ENCODE data around the gene PDPN. TPM values are rescaled to one million over a fixed set of nuclear protein-coding genes. Genes with fewer than 3 reads are reported as not detected.

The PDPN gene
- total RNA-seq, 1 donor from 2014 or later: 2.2 TPM

DNA sequence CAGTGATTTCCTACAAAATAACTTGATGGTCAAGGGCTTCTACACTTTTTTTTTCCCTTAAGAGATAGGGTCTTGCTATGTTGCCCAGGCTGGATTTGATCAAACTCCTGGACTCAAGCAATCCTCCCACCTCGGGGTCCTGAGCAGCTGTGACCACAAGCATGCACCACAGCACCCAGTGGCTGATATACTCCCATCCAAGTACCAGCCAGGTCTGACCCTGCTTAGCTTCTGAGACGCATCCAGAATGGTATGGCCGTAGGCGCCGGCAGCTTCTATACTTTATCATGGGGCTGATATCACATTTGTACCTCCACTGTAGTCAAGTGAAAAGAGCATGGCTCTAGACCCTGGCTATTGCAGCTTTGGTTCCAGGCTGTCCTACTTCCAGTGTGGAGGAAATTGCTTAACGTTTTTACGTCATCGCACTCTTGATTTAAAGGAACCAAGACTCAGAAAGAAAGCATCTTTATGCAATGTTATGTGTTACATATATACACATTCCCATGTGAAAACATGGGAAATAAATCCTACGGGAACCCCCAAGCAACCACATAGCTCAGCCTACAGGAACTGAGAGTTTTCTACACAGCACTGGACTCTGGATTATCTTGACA, 39.5 kb downstream of the PDPN start:
- Mint-ChIP-seq H3K4me3 (no peak overlapping the region), H3K27ac (no peak overlapping the region)
- DNase-seq (ENCODE audit: low spot score): no peak

DNA sequence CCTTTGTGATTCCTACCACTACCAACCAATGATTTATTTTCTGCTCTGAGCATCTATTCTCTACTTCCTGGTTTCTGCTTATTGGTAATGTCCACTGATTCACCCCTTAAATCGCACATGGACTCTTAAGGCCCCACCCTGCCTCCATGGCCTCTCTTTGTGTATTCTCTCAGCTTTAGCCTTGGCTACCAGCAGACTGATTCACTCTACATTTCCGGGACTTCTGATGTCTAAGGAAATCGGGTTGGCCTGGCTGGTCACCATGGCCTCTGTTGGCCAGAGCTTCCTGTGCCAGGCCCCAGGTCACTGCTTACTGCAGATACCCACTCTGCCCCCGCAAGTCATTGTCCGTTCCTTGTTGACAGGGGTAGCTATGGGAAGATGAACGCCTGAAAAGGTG, 40.9 kb downstream of the PDPN start:
- H3K9ac ChIP-seq: no peak overlapping the region
- Mint-ChIP-seq H3K27ac (no peak overlapping the region), H3K4me3 (no peak overlapping the region), H3K9me3 (peaks cover 5% of the 10 kb centered on the region), H3K36me3 (no peaks in the 10 kb centered on the region), H3K4me1 (peaks cover 7% of the 10 kb centered on the region), H3K27me3 (ENCODE audit: insufficient read depth, low read depth) (peaks cover 8% of the 10 kb centered on the region)
- no peak overlapping the region for H3K4me3 ChIP-seq
- H3K27ac ChIP-seq: no peak overlapping the region
- H3K27me3 ChIP-seq: no peaks in the 10 kb centered on the region
- no peaks in the 10 kb centered on the region for H3K79me2 ChIP-seq (ENCODE audit: low read depth)
- H3K4me2 ChIP-seq: no peak overlapping the region
- no peaks in the 10 kb centered on the region for H3K9me3 ChIP-seq (ENCODE audit: low read depth)
- no peaks in the 10 kb centered on the region for H3K36me3 ChIP-seq
- no peaks in the 10 kb centered on the region for H4K20me1 ChIP-seq (ENCODE audit: low read depth)
- no peak for DNase-seq (ENCODE audit: low spot score)
- no peaks in the 10 kb centered on the region for H3K4me1 ChIP-seq
- H2AFZ ChIP-seq (replicated peaks): no peak overlapping the region
- H3F3A ChIP-seq (ENCODE audit: low read depth): no peaks in the 10 kb centered on the region
- TF ChIP-seq EZH2phosphoT487 (IDR thresholded peaks at IDR 0.05) (no peak), EZH2 (IDR thresholded peaks at IDR 0.05) (no peak)
- TF ChIP-seq, protein P1, sequence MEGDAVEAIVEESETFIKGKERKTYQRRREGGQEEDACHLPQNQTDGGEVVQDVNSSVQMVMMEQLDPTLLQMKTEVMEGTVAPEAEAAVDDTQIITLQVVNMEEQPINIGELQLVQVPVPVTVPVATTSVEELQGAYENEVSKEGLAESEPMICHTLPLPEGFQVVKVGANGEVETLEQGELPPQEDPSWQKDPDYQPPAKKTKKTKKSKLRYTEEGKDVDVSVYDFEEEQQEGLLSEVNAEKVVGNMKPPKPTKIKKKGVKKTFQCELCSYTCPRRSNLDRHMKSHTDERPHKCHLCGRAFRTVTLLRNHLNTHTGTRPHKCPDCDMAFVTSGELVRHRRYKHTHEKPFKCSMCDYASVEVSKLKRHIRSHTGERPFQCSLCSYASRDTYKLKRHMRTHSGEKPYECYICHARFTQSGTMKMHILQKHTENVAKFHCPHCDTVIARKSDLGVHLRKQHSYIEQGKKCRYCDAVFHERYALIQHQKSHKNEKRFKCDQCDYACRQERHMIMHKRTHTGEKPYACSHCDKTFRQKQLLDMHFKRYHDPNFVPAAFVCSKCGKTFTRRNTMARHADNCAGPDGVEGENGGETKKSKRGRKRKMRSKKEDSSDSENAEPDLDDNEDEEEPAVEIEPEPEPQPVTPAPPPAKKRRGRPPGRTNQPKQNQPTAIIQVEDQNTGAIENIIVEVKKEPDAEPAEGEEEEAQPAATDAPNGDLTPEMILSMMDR (IDR thresholded peaks at IDR 0.05): no peak

More for the DNA sequence above, 39.5 kb downstream of the PDPN start:
- Histone ChIP-seq H4K20me1 (ENCODE audit: low read depth) (no peaks in the 10 kb centered on the region), H3K79me2 (ENCODE audit: low read depth) (no peaks in the 10 kb centered on the region), H3K36me3 (no peaks in the 10 kb centered on the region), H3K27ac (no peak overlapping the region), H3F3A (ENCODE audit: low read depth) (no peaks in the 10 kb centered on the region), H3K4me2 (no peak overlapping the region), H3K9me3 (ENCODE audit: low read depth) (no peaks in the 10 kb centered on the region), H3K4me1 (no peaks in the 10 kb centered on the region), H3K4me3 (no peak overlapping the region), H2AFZ (replicated peaks) (no peak overlapping the region), H3K27me3 (no peaks in the 10 kb centered on the region), H3K9ac (no peak overlapping the region)
- TF ChIP-seq EZH2 (IDR thresholded peaks at IDR 0.05) (no peak), EZH2phosphoT487 (IDR thresholded peaks at IDR 0.05) (no peak)
- TF ChIP-seq, protein P1 (IDR thresholded peaks at IDR 0.05): no peak
- H3K27me3 Mint-ChIP-seq (ENCODE audit: insufficient read depth, low read depth): peaks cover 6% of the 10 kb centered on the region
- no peaks in the 10 kb centered on the region for H3K36me3 Mint-ChIP-seq
- H3K4me1 Mint-ChIP-seq: peaks cover 3% of the 10 kb centered on the region
- H3K9me3 Mint-ChIP-seq: peaks cover 2% of the 10 kb centered on the region

DNA sequence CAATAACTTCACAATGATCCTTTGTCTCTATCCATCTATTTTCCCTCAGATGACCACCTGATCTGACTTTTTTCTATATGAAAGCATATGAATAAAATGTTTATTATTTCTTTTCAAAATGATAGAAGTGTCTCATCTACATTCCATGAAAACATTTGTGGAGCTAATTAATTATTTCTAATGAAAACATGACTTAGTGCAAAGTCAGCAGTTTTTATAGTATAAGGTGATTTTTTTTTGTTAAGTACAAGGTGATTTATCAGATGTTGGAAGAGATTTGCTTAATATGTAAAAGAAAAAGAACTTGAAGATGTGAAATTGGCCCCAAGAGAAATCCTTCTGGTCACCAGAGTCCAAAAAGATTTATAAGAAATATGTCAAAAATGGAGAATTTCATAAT, 43.5 kb downstream of the PDPN start:
- Mint-ChIP-seq H3K36me3 (no peaks in the 10 kb centered on the region), H3K27me3 (ENCODE audit: insufficient read depth, low read depth) (peaks cover 8% of the 10 kb centered on the region), H3K27ac (no peak overlapping the region), H3K4me1 (peaks cover 5% of the 10 kb centered on the region), H3K4me3 (no peak overlapping the region), H3K9me3 (peaks cover 8% of the 10 kb centered on the region)
- no peaks in the 10 kb centered on the region for H3F3A ChIP-seq (ENCODE audit: low read depth)
- H3K9ac ChIP-seq: no peak overlapping the region
- no peak overlapping the region for H3K27ac ChIP-seq
- DNase-seq (ENCODE audit: low spot score): no peak
- no peak overlapping the region for H2AFZ ChIP-seq (replicated peaks)
- H3K4me1 ChIP-seq: no peaks in the 10 kb centered on the region
- no peak for TF ChIP-seq EZH2 (IDR thresholded peaks at IDR 0.05)
- no peak for TF ChIP-seq EZH2phosphoT487 (IDR thresholded peaks at IDR 0.05)
- TF ChIP-seq, protein P1 (IDR thresholded peaks at IDR 0.05): no peak
- H3K4me3 ChIP-seq: no peak overlapping the region
- no peaks in the 10 kb centered on the region for H4K20me1 ChIP-seq (ENCODE audit: low read depth)
- H3K4me2 ChIP-seq: no peak overlapping the region
- H3K36me3 ChIP-seq: no peaks in the 10 kb centered on the region
- H3K27me3 ChIP-seq: no peaks in the 10 kb centered on the region
- H3K79me2 ChIP-seq (ENCODE audit: low read depth): no peaks in the 10 kb centered on the region
- no peaks in the 10 kb centered on the region for H3K9me3 ChIP-seq (ENCODE audit: low read depth)
